ENCODE data around the gene KMT2C.

DNA sequence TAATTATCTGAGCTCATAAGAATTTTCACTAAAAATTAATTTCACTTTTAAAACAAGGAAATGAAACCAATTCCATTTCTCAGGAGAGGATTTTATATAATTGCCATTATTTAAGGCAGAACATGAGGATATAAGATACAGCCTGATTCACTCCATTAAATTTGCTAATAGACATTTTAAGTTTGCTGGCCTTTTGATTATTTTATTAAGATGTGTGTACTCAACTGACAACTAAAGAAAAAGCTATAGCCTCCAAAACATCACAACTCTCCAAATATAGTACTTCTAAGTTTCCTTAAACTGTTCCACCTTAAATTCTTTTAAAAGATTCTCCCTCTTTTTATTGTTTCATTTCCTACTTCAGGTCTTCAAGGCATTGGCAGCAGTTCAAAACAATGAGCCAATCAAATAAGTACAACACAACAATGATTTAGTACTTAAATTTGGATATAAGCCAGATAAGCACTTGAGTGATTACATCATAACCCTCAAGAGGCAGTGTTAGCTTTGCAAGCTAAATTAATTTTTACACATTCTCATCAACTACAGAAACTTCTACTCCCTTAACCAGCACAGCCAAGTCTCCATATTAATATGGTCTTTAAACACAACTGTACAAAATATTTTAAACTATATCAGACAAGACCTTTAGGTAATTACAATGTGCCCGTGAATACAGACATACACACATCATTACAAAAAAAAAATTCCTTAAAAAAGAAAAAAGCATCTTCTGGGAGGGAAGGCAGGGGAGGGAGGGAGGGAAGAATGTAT is 121.8 kb downstream of the KMT2C start:
- TF ChIP-seq CTCF (IDR thresholded peaks at IDR 0.05; ENCODE audit: low read length) (no peak), EZH2phosphoT487 (IDR thresholded peaks at IDR 0.05; ENCODE audit: low read length) (no peak), EZH2 (optimal IDR thresholded peaks at IDR 0.05; ENCODE audit: low read depth, low read length) (no peak)
